ENCODE results near the gene UBALD2. TPM values are rescaled to one million over a fixed set of nuclear protein-coding genes. Genes with fewer than 3 reads are reported as not detected.

UBALD2 gene
- total and polyA plus RNA-seq, 5 donors from 2014 or later, result 3.9 to 247 (median 8.5) TPM

DNA sequence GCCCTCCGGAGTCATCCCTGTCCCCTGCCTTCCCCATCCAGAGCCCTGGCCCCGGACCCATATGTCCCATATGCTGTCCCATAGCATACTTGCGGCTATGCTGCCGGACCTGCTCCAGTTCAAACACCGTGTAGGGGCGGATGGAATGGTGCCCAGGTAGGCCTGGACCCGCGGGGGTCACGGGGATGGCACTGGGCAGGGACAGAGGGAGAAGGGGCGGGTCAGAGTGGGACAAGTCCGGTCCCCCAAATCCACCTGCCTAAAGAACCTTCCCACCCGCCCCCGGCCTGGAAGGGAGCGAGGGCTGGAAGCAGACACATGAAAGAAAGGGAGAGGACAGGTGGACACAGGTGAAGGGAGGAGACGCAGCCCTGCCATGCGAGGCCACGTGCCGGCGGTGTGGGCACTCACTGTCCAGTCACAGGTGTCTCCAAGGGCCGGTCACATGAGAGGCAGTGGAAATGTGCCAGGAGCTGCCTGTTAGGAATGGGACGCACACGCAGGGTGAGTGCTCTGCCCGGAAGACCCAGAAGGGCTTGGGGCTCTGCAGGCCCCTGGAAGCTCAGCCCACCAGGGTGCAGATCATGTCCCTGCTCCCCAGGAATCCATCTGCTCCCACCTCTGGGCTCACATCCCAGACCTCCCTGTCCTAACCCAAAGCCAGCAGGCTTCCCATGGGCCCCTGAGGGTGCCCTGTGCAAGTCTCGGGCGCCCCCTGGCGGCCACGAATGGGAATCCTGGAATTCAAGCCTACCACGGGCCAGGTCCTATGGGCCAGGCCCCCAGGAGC lies 14.0 kb downstream of the UBALD2 start:
- Histone ChIP-seq H3K36me3 (ENCODE audit: control insufficient read depth, insufficient read depth, low read length) (no peaks in the 10 kb centered on the region), H3K27ac (ENCODE audit: insufficient read depth, low read length, poor library complexity, severe bottlenecking) (no peak overlapping the region), H3K4me3 (ENCODE audit: low read depth, low read length) (no peak overlapping the region), H3K27me3 (ENCODE audit: control insufficient read depth, insufficient read depth, low read length) (no peaks in the 10 kb centered on the region), H3K4me1 (ENCODE audit: control insufficient read depth, insufficient read depth, low read length, poor library complexity, severe bottlenecking) (peaks cover 20% of the 10 kb centered on the region), H3K9me3 (ENCODE audit: control insufficient read depth in 2 of 2, low read length in 2 of 2) (no peaks in the 10 kb centered on the region)
- peaks cover 4 to 35% (median 11%) of the 10 kb centered on the region in 4 donors for H3K4me1 Mint-ChIP-seq
- peak; percentile 76 to 81 (median 77) for DNase-seq
- H3K4me3 Mint-ChIP-seq, result no peak overlapping the region
- peak overlapping the region in 2 of 3 donors; percentile 17 to 82 for H3K27ac Mint-ChIP-seq
- no peaks in the 10 kb centered on the region for H3K9me3 Mint-ChIP-seq
- peak; percentile 68 to 69 for ATAC-seq (ENCODE audit: low read depth in 2 of 2)
- H3K36me3 Mint-ChIP-seq, result no peaks in the 10 kb centered on the region
- H3K27me3 Mint-ChIP-seq, result peaks cover 1% of the 10 kb centered on the region

DNA sequence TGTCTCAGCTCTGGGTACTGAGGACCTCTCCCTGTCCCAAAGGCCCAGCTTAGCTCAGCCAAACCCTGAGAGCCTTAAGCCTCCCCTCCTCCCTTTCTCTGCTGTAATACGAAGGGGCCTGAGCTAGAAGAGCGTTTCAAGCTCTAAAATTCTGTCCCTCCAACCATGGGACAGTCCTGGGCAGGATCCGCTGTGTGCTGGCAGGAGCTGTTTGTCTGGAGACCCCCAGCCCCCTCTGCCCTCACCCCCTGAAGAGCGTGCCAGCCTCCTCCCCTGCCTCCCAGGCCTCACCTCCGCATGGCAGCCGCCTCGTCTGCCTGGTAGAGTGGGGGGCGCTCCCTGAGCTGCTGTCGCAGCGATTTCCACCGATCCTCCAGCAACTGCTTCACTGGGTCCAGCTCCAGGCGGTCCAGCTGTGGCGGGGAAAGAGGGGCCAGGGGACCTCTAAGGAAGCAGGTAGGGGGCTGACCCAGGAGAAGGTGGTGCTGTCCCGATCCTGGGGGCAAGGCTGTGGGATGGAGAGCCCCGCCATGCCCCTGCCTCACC lies 14.7 kb downstream of the UBALD2 start:
- Mint-ChIP-seq H3K4me1 (peaks cover 4 to 29% (median 7%) of the 10 kb centered on the region in 4 donors), H3K27ac (peak overlapping the region in 2 of 3 donors; percentile 17 to 82)

GRCh38 chr17:76280650-76281049 lies 15.5 kb downstream of the UBALD2 start:
- peaks cover 11% of the 10 kb centered on the region for H3K4me1 ChIP-seq (ENCODE audit: control insufficient read depth, insufficient read depth, low read length, poor library complexity, severe bottlenecking)
- ATAC-seq (ENCODE audit: low read depth in 2 of 2) (no peak), DNase-seq (no peak)
- H3K36me3 ChIP-seq (ENCODE audit: control insufficient read depth, insufficient read depth, low read length), result no peaks in the 10 kb centered on the region
- no peak overlapping the region for H3K27ac ChIP-seq (ENCODE audit: insufficient read depth, low read length, poor library complexity, severe bottlenecking)
- H3K9me3 ChIP-seq (ENCODE audit: control insufficient read depth in 2 of 2, low read length in 2 of 2), result no peaks in the 10 kb centered on the region
- Mint-ChIP-seq H3K9me3 (no peaks in the 10 kb centered on the region), H3K36me3 (no peaks in the 10 kb centered on the region), H3K27ac (no peak overlapping the region), H3K4me3 (no peak overlapping the region), H3K27me3 (peaks cover 4% of the 10 kb centered on the region), H3K4me1 (peaks cover 4 to 23% (median 5%) of the 10 kb centered on the region in 4 donors)
- H3K27me3 ChIP-seq (ENCODE audit: control insufficient read depth, insufficient read depth, low read length), result no peaks in the 10 kb centered on the region
- H3K4me3 ChIP-seq (ENCODE audit: low read depth, low read length), result no peak overlapping the region

More for the DNA sequence above, 14.7 kb downstream of the UBALD2 start:
- H3K4me1 ChIP-seq (ENCODE audit: control insufficient read depth, insufficient read depth, low read length, poor library complexity, severe bottlenecking), result peaks cover 13% of the 10 kb centered on the region
- no peak overlapping the region for H3K4me3 ChIP-seq (ENCODE audit: low read depth, low read length)
- Mint-ChIP-seq H3K9me3 (no peaks in the 10 kb centered on the region), H3K27me3 (peaks cover 4% of the 10 kb centered on the region), H3K4me3 (no peak overlapping the region), H3K36me3 (no peaks in the 10 kb centered on the region)
- H3K27me3 ChIP-seq (ENCODE audit: control insufficient read depth, insufficient read depth, low read length), result no peaks in the 10 kb centered on the region
- no peaks in the 10 kb centered on the region for H3K9me3 ChIP-seq (ENCODE audit: control insufficient read depth in 2 of 2, low read length in 2 of 2)
- no peak overlapping the region for H3K27ac ChIP-seq (ENCODE audit: insufficient read depth, low read length, poor library complexity, severe bottlenecking)
- no peaks in the 10 kb centered on the region for H3K36me3 ChIP-seq (ENCODE audit: control insufficient read depth, insufficient read depth, low read length)
- DNase-seq, result no peak
- no peak for ATAC-seq (ENCODE audit: low read depth in 2 of 2)

GRCh38 chr17:76281573-76282371 lies 16.6 kb downstream of the UBALD2 start:
- no peaks in the 10 kb centered on the region for H3K36me3 ChIP-seq (ENCODE audit: control insufficient read depth, insufficient read depth, low read length)
- H3K4me1 Mint-ChIP-seq, result peaks cover 4 to 15% (median 5%) of the 10 kb centered on the region in 4 donors
- H3K9me3 ChIP-seq (ENCODE audit: control insufficient read depth in 2 of 2, low read length in 2 of 2), result no peaks in the 10 kb centered on the region
- H3K9me3 Mint-ChIP-seq, result no peaks in the 10 kb centered on the region
- no peak for DNase-seq
- H3K27me3 ChIP-seq (ENCODE audit: control insufficient read depth, insufficient read depth, low read length), result no peaks in the 10 kb centered on the region
- no peak overlapping the region for H3K4me3 Mint-ChIP-seq
- H3K4me1 ChIP-seq (ENCODE audit: control insufficient read depth, insufficient read depth, low read length, poor library complexity, severe bottlenecking), result peaks cover 8% of the 10 kb centered on the region
- peaks cover 4% of the 10 kb centered on the region for H3K27me3 Mint-ChIP-seq
- no peak overlapping the region for H3K27ac Mint-ChIP-seq
- no peak overlapping the region for H3K27ac ChIP-seq (ENCODE audit: insufficient read depth, low read length, poor library complexity, severe bottlenecking)
- H3K4me3 ChIP-seq (ENCODE audit: low read depth, low read length), result no peak overlapping the region
- no peaks in the 10 kb centered on the region for H3K36me3 Mint-ChIP-seq
- ATAC-seq (ENCODE audit: low read depth in 2 of 2), result no peak

GRCh38 chr17:76292567-76292966 lies 27.4 kb downstream of the UBALD2 start:
- no peak for ATAC-seq (ENCODE audit: low read depth in 2 of 2)
- no peaks in the 10 kb centered on the region for H3K36me3 Mint-ChIP-seq
- DNase-seq, result no peak
- Histone ChIP-seq H3K36me3 (ENCODE audit: control insufficient read depth, insufficient read depth, low read length) (no peaks in the 10 kb centered on the region), H3K27me3 (ENCODE audit: control insufficient read depth, insufficient read depth, low read length) (no peaks in the 10 kb centered on the region), H3K4me3 (ENCODE audit: low read depth, low read length) (no peak overlapping the region), H3K27ac (ENCODE audit: insufficient read depth, low read length, poor library complexity, severe bottlenecking) (no peak overlapping the region), H3K9me3 (ENCODE audit: control insufficient read depth in 2 of 2, low read length in 2 of 2) (no peaks in the 10 kb centered on the region), H3K4me1 (ENCODE audit: control insufficient read depth, insufficient read depth, low read length, poor library complexity, severe bottlenecking) (no peaks in the 10 kb centered on the region)
- H3K27ac Mint-ChIP-seq, result no peak overlapping the region
- no peak overlapping the region for H3K4me3 Mint-ChIP-seq
- H3K9me3 Mint-ChIP-seq, result no peaks in the 10 kb centered on the region
- H3K27me3 Mint-ChIP-seq, result no peaks in the 10 kb centered on the region
- H3K4me1 Mint-ChIP-seq, result no peaks in the 10 kb centered on the region

DNA sequence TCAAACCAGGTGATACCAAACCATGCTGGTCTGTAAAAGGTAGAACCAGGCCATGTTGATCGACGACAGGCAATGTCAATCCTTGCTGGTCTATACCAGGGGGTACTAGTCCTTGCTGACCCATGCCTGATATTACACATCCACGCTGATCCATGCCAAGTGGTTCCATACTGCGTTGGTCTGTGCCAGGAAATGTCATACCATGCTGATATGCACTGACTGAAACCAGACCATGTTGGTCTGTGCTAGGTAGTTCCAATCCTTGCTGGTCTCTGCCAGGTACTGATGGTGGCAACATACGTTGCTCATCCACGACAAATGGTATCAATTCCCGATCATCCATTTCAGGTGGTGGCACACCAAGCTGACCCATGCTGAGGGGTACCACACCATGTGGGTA lies 28.0 kb downstream of the UBALD2 start:
- no peak overlapping the region for H3K27ac Mint-ChIP-seq
- no peaks in the 10 kb centered on the region for H3K4me1 ChIP-seq (ENCODE audit: control insufficient read depth, insufficient read depth, low read length, poor library complexity, severe bottlenecking)
- DNase-seq, result no peak
- H3K36me3 ChIP-seq (ENCODE audit: control insufficient read depth, insufficient read depth, low read length), result no peaks in the 10 kb centered on the region
- no peak overlapping the region for H3K4me3 Mint-ChIP-seq
- no peaks in the 10 kb centered on the region for H3K27me3 Mint-ChIP-seq
- no peak overlapping the region for H3K27ac ChIP-seq (ENCODE audit: insufficient read depth, low read length, poor library complexity, severe bottlenecking)
- no peaks in the 10 kb centered on the region for H3K36me3 Mint-ChIP-seq
- ATAC-seq (ENCODE audit: low read depth in 2 of 2), result no peak
- H3K27me3 ChIP-seq (ENCODE audit: control insufficient read depth, insufficient read depth, low read length), result no peaks in the 10 kb centered on the region
- H3K9me3 ChIP-seq (ENCODE audit: control insufficient read depth in 2 of 2, low read length in 2 of 2), result no peaks in the 10 kb centered on the region
- no peaks in the 10 kb centered on the region for H3K4me1 Mint-ChIP-seq
- H3K9me3 Mint-ChIP-seq, result no peaks in the 10 kb centered on the region
- no peak overlapping the region for H3K4me3 ChIP-seq (ENCODE audit: low read depth, low read length)

DNA sequence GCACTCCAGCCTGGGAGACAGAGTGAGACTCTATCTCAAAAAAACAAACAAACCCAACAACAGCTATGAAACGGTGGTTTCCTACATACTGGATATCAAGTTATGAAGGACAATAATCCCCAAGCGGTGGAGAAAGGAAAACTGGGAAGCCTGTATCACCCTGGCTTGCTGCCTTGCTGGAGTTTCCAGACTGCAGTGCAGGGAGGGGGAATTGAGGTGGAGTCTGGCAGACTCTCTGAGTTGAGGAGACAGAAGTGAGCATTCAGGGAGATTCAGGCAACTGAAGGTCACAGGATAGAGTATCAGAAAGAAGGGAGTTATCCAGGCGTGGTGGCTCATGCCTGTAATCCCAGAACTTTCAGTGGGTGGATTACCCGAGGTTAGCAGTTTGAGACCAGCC lies 31.0 kb downstream of the UBALD2 start:
- no peaks in the 10 kb centered on the region for H3K27me3 ChIP-seq (ENCODE audit: control insufficient read depth, insufficient read depth, low read length)
- no peak overlapping the region for H3K4me3 ChIP-seq (ENCODE audit: low read depth, low read length)
- ATAC-seq (ENCODE audit: low read depth in 2 of 2), result no peak
- Mint-ChIP-seq H3K9me3 (no peaks in the 10 kb centered on the region), H3K27ac (no peak overlapping the region), H3K36me3 (no peaks in the 10 kb centered on the region), H3K4me1 (peaks cover 0 to 7% (median 2%) of the 10 kb centered on the region in 4 donors), H3K27me3 (no peaks in the 10 kb centered on the region), H3K4me3 (no peak overlapping the region)
- DNase-seq, result no peak
- no peaks in the 10 kb centered on the region for H3K9me3 ChIP-seq (ENCODE audit: control insufficient read depth in 2 of 2, low read length in 2 of 2)
- H3K27ac ChIP-seq (ENCODE audit: insufficient read depth, low read length, poor library complexity, severe bottlenecking), result no peak overlapping the region
- no peaks in the 10 kb centered on the region for H3K36me3 ChIP-seq (ENCODE audit: control insufficient read depth, insufficient read depth, low read length)
- no peaks in the 10 kb centered on the region for H3K4me1 ChIP-seq (ENCODE audit: control insufficient read depth, insufficient read depth, low read length, poor library complexity, severe bottlenecking)
